ENCODE results near the gene TMC5.

DNA sequence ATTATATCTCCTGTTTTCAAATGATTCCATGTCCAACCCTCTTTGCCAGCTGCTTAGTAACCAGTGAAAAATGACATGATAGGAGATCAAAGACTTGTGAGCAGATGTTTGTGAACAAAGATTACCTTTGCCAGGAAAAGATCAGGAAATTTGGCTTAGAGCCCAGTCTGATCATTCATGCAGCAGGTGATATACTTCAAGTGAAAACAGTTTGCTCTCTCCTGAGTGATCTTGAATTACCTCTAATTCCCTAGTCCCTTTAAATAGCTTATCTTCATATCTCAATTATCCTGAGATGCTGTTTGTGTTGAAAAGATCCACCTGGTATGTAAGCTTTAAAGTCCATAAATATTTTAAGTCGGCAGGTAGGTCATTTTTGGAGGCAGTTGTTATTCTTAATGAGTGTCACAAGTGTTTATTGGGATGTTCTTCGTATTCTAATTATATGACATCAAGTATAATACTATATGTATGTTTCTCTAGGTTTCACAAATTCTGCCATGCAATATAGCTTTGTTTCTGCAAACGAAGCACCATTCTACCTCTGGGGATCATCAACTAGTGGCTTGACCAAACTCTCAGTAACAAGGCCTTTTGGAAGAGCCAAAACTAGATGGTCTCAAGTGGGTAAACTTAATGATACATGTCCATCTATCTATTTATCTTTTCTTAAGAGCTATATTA is 124.6 kb downstream of the TMC5 start:
- TF ChIP-seq, protein P1, sequence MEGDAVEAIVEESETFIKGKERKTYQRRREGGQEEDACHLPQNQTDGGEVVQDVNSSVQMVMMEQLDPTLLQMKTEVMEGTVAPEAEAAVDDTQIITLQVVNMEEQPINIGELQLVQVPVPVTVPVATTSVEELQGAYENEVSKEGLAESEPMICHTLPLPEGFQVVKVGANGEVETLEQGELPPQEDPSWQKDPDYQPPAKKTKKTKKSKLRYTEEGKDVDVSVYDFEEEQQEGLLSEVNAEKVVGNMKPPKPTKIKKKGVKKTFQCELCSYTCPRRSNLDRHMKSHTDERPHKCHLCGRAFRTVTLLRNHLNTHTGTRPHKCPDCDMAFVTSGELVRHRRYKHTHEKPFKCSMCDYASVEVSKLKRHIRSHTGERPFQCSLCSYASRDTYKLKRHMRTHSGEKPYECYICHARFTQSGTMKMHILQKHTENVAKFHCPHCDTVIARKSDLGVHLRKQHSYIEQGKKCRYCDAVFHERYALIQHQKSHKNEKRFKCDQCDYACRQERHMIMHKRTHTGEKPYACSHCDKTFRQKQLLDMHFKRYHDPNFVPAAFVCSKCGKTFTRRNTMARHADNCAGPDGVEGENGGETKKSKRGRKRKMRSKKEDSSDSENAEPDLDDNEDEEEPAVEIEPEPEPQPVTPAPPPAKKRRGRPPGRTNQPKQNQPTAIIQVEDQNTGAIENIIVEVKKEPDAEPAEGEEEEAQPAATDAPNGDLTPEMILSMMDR (conservative IDR thresholded peaks at IDR 0.05; ENCODE audit: low read depth, low read length), result no peak
- no peak for TF ChIP-seq EZH2 (IDR thresholded peaks at IDR 0.05; ENCODE audit: borderline replicate concordance, low read depth, low read length, poor library complexity, severe bottlenecking)

Measured in A673 (cell line).